D341Med (cell line): ENCODE data around the gene JAKMIP1.

Experiments used
- DNase-seq: peaks from one replicate; pipeline ENCODE4 v3.0.0; 2012; ENCODE audit warnings: low spot score

JAKMIP1 gene

DNA sequence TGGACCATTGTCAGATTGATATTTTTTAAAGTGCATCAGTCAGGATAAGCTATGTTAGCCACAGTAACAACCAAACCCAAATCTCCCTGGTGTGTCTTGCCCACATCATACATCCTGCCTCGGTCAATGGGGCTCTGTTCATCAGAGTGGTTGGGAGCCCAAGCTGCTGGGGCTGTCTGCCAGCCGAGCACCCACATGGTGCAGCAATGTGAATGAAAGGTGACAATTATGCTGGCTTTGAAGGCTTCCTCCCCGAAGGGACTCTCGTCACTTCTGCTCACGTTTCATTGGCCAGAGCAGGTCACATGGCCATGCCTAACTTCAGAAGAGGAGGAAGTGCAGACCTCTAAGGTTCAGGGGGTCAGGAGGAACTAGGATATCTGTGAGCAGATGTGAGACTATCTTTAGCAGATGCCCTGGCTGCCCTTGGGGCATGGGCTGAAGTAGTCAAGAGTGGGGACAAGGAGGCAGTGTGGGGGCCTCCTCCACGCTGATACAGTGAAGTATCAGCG, 1.3 kb upstream of the JAKMIP1 start:
- no peak for DNase-seq

DNA sequence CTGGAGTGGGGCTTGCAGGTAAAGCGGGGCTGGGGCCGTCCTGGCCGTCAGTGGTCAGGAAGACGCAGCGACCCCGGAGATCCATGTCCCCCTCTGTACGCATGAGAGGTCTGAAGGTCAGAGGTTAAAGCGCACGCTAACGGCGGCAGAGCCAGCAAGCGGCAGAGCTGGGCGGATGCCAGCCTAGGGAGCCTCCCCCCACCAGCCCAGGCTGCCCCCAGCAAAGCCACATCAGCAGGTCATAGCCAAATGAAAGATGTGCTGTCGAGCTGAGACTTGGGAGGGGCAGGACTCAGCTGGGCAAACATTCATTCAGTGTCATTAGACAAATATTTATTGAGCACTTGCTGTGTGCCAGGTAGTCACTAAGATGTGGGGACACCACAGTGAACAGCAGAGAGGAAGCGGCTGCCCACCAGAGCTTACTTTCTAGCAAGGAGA, 593 bp upstream of the JAKMIP1 start:
- DNase-seq, result no peak

- DNase-seq, result peak; percentile 63
Observed at GRCh38 chr4:6199422-6199921, 877 bp downstream of the JAKMIP1 start.

DNA sequence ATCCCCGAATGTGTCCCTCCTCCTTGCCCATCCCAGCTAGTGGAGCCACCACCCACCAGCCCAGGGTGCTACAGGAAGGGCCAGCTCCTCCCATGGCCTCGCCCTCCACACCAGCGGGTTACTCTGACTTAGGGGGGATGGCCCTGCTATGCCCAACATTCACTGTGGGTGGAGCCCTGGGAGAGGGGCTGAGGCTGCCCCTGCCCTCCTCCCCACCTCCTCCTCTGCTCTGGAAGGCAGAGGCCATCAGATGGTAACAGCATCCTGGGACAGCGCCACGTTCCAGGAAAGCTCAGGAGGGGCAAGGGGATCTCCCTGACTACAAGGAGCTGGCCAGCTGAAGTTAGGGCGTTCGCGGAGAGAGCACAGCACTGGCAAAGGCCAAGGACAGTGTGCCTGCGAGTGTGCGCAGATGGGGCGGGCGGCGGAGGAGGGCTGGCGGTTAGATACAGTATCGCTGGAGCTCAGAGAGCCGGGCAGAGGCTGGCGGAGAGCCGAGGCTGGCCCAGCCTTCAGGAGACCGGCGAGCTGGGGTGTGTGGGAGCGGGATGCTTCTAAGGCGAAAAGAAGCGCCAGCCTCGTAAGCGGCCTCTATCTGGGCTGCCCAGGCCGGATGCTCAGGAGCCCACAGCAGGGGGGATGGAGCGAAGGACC, 1.5 kb downstream of the JAKMIP1 start:
- DNase-seq, result peak; percentile 43

- peak; percentile 14 for DNase-seq
Observed at GRCh38 chr4:6198278-6198677, 2.1 kb downstream of the JAKMIP1 start.

DNA sequence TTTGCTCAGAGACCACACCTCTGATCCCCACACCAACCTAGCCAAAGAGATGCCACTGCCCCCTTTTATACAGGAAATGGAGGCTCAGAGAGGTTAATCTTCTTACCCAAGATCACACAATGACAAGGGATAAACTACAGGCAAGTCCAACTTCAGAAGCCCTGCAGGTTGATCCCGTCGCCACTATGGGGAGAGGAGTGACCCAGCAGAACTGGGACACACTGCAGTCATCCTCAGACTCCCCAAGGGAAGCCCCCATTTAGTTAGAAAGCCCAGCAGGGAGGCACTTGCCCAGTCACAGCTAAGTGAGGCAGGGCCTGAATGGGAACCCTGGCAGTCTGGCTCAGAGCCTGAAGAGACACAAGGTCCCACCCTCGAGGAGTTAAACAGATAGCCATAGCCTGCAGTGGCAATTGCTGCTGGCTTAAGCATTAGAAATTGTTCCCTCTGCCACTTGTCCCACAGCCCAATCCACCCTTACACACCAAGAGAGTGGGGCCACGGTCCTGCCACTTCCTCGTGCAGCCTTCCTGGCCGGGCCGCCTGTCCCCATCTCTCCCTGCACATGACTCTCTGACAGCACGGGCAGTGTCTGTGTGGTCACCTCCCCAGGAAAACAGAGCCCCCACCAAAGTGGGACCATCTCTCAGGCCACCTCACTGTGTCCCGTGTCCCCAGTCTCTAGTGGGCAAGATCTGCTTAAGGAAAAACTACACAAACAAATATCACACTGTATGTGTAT, 2.7 kb downstream of the JAKMIP1 start:
- DNase-seq, result peak; percentile 26

GRCh38 chr4:6196871-6197270, 3.5 kb downstream of the JAKMIP1 start:
- DNase-seq, result peak; percentile 12

- no peak for DNase-seq
Observed at GRCh38 chr4:6196324-6196723, 4.0 kb downstream of the JAKMIP1 start.

- no peak for DNase-seq
Observed at GRCh38 chr4:6195602-6196319, 4.6 kb downstream of the JAKMIP1 start.

DNA sequence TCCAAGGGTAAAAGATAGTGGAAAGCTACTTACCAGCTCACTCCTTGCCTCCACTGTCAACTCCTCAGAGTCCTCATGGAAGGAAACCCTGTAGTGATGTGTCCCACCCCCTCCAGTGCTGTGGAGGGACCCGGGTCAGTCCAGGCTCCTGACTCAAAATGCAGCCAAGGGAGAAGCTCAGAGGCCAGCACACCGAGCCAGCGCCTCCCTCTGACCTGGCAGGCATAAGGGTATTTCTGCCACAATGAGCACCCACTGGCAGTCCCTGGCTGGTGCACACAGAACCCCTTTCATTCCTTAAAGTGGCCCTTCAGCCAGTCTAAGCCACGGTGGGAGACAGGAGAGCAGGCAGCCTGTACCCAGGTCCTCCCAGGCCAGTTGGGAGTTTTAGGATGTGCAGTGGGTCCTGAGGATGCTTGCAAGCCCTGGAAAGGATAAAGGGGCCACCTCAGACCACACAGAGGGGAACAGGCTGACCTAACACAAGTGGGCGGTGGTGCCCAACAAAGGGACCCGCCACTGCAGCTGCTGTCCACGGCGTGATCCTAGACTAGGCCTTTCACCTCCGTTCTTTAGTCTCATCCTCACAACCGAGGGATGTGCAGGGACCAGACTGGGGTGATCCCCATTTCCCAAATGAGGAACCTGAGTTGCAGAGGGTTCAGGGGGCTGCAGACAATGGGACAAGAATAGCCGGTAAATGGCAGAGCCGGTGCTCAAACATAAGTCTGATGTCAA, 5.7 kb downstream of the JAKMIP1 start:
- DNase-seq, result no peak

DNA sequence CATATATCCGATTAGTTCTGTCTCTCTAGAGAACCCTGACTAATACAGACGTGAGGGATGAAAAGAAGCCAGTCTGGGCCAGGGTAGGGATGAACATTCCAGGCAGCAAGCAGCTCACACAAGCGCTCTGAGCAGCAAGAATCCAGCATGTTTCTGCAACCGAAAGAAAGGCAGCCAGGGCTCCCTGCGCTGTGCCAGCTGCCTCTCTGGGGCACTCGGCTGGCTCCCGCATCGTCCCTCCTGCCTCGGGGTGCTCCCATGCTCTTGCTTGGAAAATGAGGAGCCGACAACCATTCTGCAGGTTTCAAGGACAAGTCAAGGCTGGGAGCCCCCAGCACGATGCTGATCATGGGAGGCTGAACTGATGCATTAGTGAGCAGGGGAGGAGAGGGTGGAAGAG, 7.0 kb downstream of the JAKMIP1 start:
- no peak for DNase-seq

DNA sequence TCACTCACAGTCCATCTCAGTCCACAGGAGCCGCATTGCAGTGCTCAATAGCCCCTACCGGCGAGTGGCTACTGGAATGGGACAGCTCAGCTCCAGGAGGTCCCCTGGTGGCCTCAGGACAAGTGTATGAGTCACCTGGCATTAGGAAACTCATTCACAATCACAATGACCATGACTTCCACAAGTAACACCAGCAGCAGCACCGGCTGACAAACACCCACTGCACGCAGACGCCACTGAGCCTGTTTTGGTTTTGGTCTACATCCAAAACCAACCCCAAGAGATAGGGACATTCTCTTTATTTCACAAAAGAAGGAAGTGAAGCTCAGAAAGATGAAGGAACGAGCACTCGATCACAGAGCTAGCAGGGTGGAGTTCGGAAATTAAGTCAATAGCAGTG, 8.1 kb downstream of the JAKMIP1 start:
- DNase-seq, result no peak

GRCh38 chr4:6191448-6192130, 8.8 kb downstream of the JAKMIP1 start:
- DNase-seq, result no peak

- no peak for DNase-seq
Observed at GRCh38 chr4:6190486-6190885, 9.9 kb downstream of the JAKMIP1 start.

GRCh38 chr4:6189511-6189910, 10.8 kb downstream of the JAKMIP1 start:
- DNase-seq, result no peak

DNA sequence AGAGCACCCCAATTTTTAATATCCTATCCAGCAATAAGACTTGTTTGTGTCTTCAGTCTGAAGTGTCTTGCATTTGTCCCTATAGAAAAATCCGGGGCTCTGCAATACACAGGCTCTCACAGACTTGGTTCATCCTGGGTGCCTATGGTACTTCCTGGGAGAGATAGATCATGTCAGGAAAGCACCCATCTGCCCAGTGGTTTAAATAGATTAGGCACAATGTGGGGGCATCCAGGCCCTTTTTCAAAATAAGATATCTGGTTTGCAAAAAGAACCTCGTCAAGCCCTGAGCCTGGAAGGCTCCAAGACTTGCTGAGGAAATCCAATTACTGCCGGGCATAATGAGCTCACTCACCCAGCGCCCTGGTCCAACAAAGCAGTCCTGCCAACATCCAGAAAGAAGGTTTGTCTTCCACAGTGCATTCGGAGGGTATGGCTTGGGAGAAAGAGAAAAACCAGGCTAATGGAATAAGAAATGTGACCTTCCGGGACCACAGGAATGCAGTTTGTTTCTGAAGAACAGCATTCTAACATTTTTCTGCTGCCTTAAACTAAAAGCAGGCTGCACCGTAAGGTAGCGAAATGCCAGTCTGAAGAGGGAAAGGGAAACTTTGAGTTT, 11.6 kb downstream of the JAKMIP1 start:
- DNase-seq, result no peak

GRCh38 chr4:6184169-6184568, 16.2 kb downstream of the JAKMIP1 start:
- DNase-seq, result no peak

- DNase-seq, result no peak
Observed at GRCh38 chr4:6183740-6184139, 16.6 kb downstream of the JAKMIP1 start.

- DNase-seq, result no peak
Observed at GRCh38 chr4:6182376-6183280, 17.7 kb downstream of the JAKMIP1 start.
